IPS-18a (cell line): ENCODE data around the gene SLC2A8.

Experiments used
- H3K27ac ChIP-seq: one replicate; pipeline ENCODE4 v1.5.1; 2013; ENCODE audit warnings: low read length
- H3K27me3 ChIP-seq: one replicate; pipeline ENCODE4 v1.6.1; 2013; ENCODE audit warnings: mild to moderate bottlenecking, low read length; ENCODE audit not compliant: control insufficient read depth, insufficient read depth
- H3K36me3 ChIP-seq: one replicate; pipeline ENCODE4 v1.6.1; 2013; ENCODE audit warnings: low read depth, low read length; ENCODE audit not compliant: control insufficient read depth
- H3K4me1 ChIP-seq: one replicate; pipeline ENCODE4 v1.6.1; 2013; ENCODE audit warnings: low read depth, low read length; ENCODE audit not compliant: control insufficient read depth
- H3K4me3 ChIP-seq: one replicate; pipeline ENCODE4 v1.5.1; 2013; ENCODE audit warnings: low read length
- H3K9ac ChIP-seq: one replicate; pipeline ENCODE4 v1.6.1; 2013; ENCODE audit warnings: mild to moderate bottlenecking, low read length, moderate library complexity
- H3K9me3 ChIP-seq: one replicate; pipeline ENCODE4 v1.6.1; 2013; ENCODE audit warnings: low read depth, low read length; ENCODE audit not compliant: control insufficient read depth

Gene SLC2A8

DNA sequence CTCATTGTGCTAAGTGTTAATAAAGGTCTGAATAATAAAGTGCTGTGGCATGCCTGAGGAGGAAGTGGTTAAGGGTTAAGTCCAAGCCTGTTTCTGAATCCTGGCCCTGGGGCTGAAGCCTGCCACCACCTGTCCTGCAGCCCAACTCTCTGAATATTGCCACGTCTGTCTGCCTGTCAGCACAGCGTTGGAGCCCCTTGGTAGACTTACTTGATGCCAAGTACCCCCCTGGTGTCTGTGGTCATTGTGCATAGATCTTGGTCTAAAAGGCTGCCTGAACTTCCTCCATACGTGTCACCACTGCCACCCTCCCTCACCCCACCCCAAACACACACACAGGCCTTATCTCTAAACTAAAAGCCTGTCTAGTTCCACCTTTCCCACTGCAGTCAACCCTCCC is 35.4 kb upstream of the SLC2A8 start:
- H3K27ac ChIP-seq = no peak overlapping the region

DNA sequence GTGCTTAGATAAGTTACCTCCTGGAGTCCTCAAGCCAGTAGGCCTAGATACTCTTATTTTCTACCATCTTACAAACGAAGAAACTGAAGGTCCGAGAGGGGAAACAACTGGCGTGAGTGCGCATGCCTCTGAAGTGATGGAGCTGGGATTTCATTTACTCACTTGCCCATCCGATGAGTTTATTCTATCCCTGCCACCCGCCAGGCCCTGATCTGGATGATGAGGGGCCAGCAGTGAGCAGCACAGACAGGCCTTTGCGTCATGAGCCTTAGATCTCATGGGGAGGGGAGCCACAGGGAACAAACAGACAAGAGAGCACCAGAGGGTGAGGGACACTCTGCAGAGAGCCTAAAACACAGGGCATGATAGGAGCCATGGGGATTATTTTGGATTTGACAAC is 34.1 kb upstream of the SLC2A8 start:
- Histone ChIP-seq H3K9ac (no peak overlapping the region), H3K9me3 (no peaks in the 10 kb centered on the region), H3K27me3 (no peaks in the 10 kb centered on the region)

More for the DNA sequence above, 35.4 kb upstream of the SLC2A8 start:
- H3K9me3 ChIP-seq = no peaks in the 10 kb centered on the region
- no peak overlapping the region for H3K9ac ChIP-seq
- no peak overlapping the region for H3K4me3 ChIP-seq
- H3K36me3 ChIP-seq = peaks cover 11% of the 10 kb centered on the region
- no peaks in the 10 kb centered on the region for H3K4me1 ChIP-seq
- H3K27me3 ChIP-seq = no peaks in the 10 kb centered on the region

DNA sequence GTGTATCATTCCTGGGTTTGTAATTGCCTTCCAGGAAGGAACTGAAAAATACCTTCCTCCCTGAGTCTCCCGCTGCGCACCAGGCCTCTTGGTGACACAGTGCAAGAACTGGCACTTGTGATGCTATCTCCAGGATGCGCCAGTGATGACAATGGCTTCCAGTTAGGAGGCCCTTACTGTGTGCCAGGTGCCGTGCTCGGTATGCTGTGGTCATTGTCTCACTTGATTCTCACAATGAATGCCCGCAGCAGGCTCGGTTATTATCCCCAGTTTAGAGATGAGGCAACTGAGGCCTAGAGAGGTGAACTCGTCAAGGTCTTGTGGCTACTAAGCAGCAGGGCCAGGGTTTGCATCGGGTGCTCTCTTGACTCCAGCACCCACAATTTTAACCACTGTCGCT is 31.5 kb upstream of the SLC2A8 start:
- Histone ChIP-seq H3K36me3 (peaks cover 5% of the 10 kb centered on the region), H3K4me1 (peaks cover 10% of the 10 kb centered on the region), H3K27ac (no peak overlapping the region), H3K9ac (no peak overlapping the region), H3K27me3 (no peaks in the 10 kb centered on the region), H3K9me3 (no peaks in the 10 kb centered on the region), H3K4me3 (no peak overlapping the region)

More for the DNA sequence above, 34.1 kb upstream of the SLC2A8 start:
- H3K36me3 ChIP-seq = peaks cover 5% of the 10 kb centered on the region
- no peak overlapping the region for H3K27ac ChIP-seq
- no peak overlapping the region for H3K4me3 ChIP-seq
- no peaks in the 10 kb centered on the region for H3K4me1 ChIP-seq

- peaks cover 10% of the 10 kb centered on the region for H3K4me1 ChIP-seq
- H3K9me3 ChIP-seq = no peaks in the 10 kb centered on the region
- H3K9ac ChIP-seq = no peak overlapping the region
- H3K27me3 ChIP-seq = no peaks in the 10 kb centered on the region
- H3K36me3 ChIP-seq = peaks cover 5% of the 10 kb centered on the region
- no peak overlapping the region for H3K27ac ChIP-seq
- no peak overlapping the region for H3K4me3 ChIP-seq
Measured at GRCh38 chr9:127366594-127366993, 30.4 kb upstream of the SLC2A8 start.

DNA sequence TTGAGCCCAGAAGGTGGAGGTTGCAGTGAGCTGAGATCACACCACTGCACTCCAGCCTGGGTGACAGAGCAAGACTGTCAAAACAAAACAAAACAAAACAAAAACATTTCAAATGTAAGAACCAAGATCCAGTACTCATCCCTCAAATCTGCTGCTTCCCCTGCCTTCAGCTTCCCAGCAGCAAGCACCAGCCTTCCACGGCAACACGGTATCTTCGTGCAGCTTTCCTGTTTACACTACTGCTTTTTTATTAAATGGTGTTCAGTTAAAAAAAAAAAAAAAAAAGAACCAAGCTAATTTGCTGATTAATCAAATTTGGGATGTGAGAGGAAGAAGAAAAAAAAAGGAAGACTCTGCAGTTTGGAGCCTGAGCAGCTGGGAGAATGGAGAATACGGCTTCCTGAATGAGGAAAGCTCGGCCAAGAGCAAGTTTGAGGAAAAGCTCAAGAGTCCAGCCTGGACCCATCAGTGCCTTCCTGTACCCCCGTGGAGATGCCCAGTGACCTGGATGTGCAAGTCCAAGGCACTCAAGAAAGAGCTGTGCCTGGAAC is 28.0 kb upstream of the SLC2A8 start:
- peaks cover 5% of the 10 kb centered on the region for H3K36me3 ChIP-seq
- H3K27me3 ChIP-seq = no peaks in the 10 kb centered on the region
- no peak overlapping the region for H3K4me3 ChIP-seq
- H3K4me1 ChIP-seq = peaks cover 19% of the 10 kb centered on the region
- no peak overlapping the region for H3K27ac ChIP-seq
- H3K9ac ChIP-seq = no peak overlapping the region
- no peaks in the 10 kb centered on the region for H3K9me3 ChIP-seq

GRCh38 chr9:127369428-127369827 is 27.5 kb upstream of the SLC2A8 start:
- no peak overlapping the region for H3K27ac ChIP-seq
- H3K27me3 ChIP-seq = no peaks in the 10 kb centered on the region
- H3K9ac ChIP-seq = no peak overlapping the region
- H3K36me3 ChIP-seq = peaks cover 5% of the 10 kb centered on the region
- H3K4me3 ChIP-seq = no peak overlapping the region
- peaks cover 19% of the 10 kb centered on the region for H3K4me1 ChIP-seq
- H3K9me3 ChIP-seq = no peaks in the 10 kb centered on the region

GRCh38 chr9:127370147-127370579 is 26.8 kb upstream of the SLC2A8 start:
- H3K27ac ChIP-seq = no peak overlapping the region
- peaks cover 19% of the 10 kb centered on the region for H3K4me1 ChIP-seq
- no peak overlapping the region for H3K9ac ChIP-seq
- H3K9me3 ChIP-seq = no peaks in the 10 kb centered on the region
- no peak overlapping the region for H3K4me3 ChIP-seq
- H3K36me3 ChIP-seq = peaks cover 4% of the 10 kb centered on the region
- H3K27me3 ChIP-seq = no peaks in the 10 kb centered on the region

DNA sequence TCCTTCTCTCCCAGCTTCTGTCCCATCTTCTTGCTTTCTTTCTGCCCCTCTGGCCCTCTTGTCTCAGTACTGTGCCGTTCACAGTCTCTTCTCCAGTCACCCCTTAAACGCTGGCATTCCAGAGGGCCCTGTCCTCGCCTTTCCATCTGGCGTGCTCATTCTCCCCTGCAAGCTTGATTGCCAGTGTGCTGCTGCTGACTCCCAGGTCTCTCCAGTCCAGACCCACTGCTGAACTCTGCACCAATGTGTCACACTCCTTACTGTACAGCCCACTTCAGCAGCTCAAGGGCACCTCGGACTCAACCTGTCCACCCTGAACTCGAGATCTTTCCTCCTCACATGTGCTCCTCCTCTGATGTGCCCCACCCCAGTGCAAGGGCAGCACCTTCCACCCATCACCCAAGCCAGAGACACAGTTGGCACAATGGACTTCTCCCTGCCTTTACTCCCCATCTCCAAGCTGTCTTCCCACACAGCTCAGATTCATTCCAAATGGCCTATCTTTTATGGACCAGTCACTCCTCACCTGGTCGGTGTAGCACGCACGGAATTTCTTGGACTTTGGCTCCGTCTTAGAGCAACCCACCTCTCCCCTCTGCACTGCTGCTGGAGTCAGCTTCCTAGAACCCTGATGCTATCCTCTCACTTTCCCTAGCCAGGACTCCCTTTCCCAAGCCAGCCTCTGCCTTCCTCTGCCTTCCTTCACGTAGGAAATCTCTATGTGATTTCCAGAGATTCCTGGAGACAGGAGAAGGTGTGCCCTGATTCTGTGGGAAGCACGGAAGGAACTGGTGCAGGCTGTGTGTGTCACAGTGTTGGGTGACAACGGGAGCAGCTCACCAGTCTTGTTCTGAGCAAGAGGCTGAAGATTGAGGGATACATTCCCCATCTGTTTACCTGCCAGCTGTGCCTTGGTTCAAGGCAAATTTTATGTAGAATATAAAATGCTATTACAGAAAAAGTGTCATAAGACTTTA is 26.0 kb upstream of the SLC2A8 start:
- Histone ChIP-seq H3K4me1 (peaks cover 19% of the 10 kb centered on the region), H3K27me3 (no peaks in the 10 kb centered on the region), H3K9ac (no peak overlapping the region), H3K36me3 (no peaks in the 10 kb centered on the region), H3K9me3 (no peaks in the 10 kb centered on the region), H3K27ac (no peak overlapping the region), H3K4me3 (no peak overlapping the region)

GRCh38 chr9:127380479-127380878 is 16.5 kb upstream of the SLC2A8 start:
- no peaks in the 10 kb centered on the region for H3K27me3 ChIP-seq
- H3K36me3 ChIP-seq = no peaks in the 10 kb centered on the region
- no peak overlapping the region for H3K27ac ChIP-seq
- no peak overlapping the region for H3K9ac ChIP-seq
- H3K4me1 ChIP-seq = no peaks in the 10 kb centered on the region
- no peak overlapping the region for H3K4me3 ChIP-seq
- no peaks in the 10 kb centered on the region for H3K9me3 ChIP-seq

- H3K4me3 ChIP-seq = no peak overlapping the region
- no peak overlapping the region for H3K27ac ChIP-seq
- H3K4me1 ChIP-seq = no peaks in the 10 kb centered on the region
- no peaks in the 10 kb centered on the region for H3K9me3 ChIP-seq
- no peaks in the 10 kb centered on the region for H3K36me3 ChIP-seq
- no peaks in the 10 kb centered on the region for H3K27me3 ChIP-seq
- no peak overlapping the region for H3K9ac ChIP-seq
Measured at GRCh38 chr9:127382541-127382940, 14.4 kb upstream of the SLC2A8 start.

- Histone ChIP-seq H3K27ac (no peak overlapping the region), H3K4me3 (no peak overlapping the region), H3K27me3 (no peaks in the 10 kb centered on the region), H3K9ac (no peak overlapping the region), H3K9me3 (no peaks in the 10 kb centered on the region), H3K36me3 (no peaks in the 10 kb centered on the region), H3K4me1 (no peaks in the 10 kb centered on the region)
Measured at GRCh38 chr9:127384016-127384730, 12.8 kb upstream of the SLC2A8 start.
